HAP-1 (cell line): ENCODE measurements around the gene HYDIN.

Experiments used
- DNase-seq, 2 experiments: peaks; one replicate each; pipeline ENCODE4 v3.0.0-alpha.2; 2016 to 2020; ENCODE audit warnings: low spot score in 2 of 2
- H3K27me3 ChIP-seq: fragments of 250-450 bp; sonication (Bioruptor Pico); 2 replicates; pipeline ENCODE4 v1.5.1; 2020; ENCODE audit warnings: low read depth, mild to moderate bottlenecking, moderate library complexity
- H3K36me3 ChIP-seq: fragments of 250-450 bp; sonication (Bioruptor Pico); replicated peaks from 2 replicates; pipeline ENCODE4 v1.5.1; 2020; ENCODE audit warnings: mild to moderate bottlenecking
- H3K4me1 ChIP-seq: fragments of 250-450 bp; sonication (Bioruptor Pico); 2 replicates; pipeline ENCODE4 v1.5.1; 2020; ENCODE audit warnings: mild to moderate bottlenecking
- H3K4me3 ChIP-seq: fragments of 250-450 bp; sonication (Bioruptor Pico); 2 replicates; pipeline ENCODE4 v1.5.1; 2020; ENCODE audit warnings: mild to moderate bottlenecking, moderate library complexity
- H3K9me3 ChIP-seq: fragments of 250-450 bp; sonication (Bioruptor Pico); 2 replicates; pipeline ENCODE4 v1.5.1; 2020; ENCODE audit warnings: mild to moderate bottlenecking, moderate library complexity
- in situ Hi-C: fragments of 300-500 bp; cut with MboI; formaldehyde crosslinking; loops from 3 replicates; pipeline ENCODE4 v1.14.3; 2020; ENCODE audit warnings: low sequenced_read_pairs, inconsistent platforms, mixed read lengths

HYDIN gene

GRCh38 chr16:70769131-70769530, 461.4 kb downstream of the HYDIN start:
- Histone ChIP-seq H3K27me3 (no peaks in the 10 kb centered on the region), H3K4me1 (no peaks in the 10 kb centered on the region), H3K4me3 (no peak overlapping the region), H3K36me3 (peaks cover 9% of the 10 kb centered on the region), H3K9me3 (no peaks in the 10 kb centered on the region)
- in situ Hi-C loops: no loop called here
- DNase-seq: no peak

- in situ Hi-C loops: no loop called here
- no peak for DNase-seq
- no peak overlapping the region for H3K4me3 ChIP-seq
- no peaks in the 10 kb centered on the region for H3K9me3 ChIP-seq
- no peaks in the 10 kb centered on the region for H3K27me3 ChIP-seq
- H3K4me1 ChIP-seq: no peaks in the 10 kb centered on the region
- peaks cover 9% of the 10 kb centered on the region for H3K36me3 ChIP-seq
These were observed 462.3 kb downstream of the HYDIN start for GRCh38 chr16:70768203-70768580.

- Histone ChIP-seq H3K4me3 (no peak overlapping the region), H3K4me1 (no peaks in the 10 kb centered on the region), H3K9me3 (no peaks in the 10 kb centered on the region), H3K27me3 (no peaks in the 10 kb centered on the region), H3K36me3 (peaks cover 9% of the 10 kb centered on the region)
- in situ Hi-C loops: no loop called here
- DNase-seq: no peak
These were observed 462.9 kb downstream of the HYDIN start for GRCh38 chr16:70767377-70768202.

- Histone ChIP-seq H3K4me1 (no peaks in the 10 kb centered on the region), H3K27me3 (no peaks in the 10 kb centered on the region), H3K9me3 (no peaks in the 10 kb centered on the region), H3K36me3 (peaks cover 5% of the 10 kb centered on the region), H3K4me3 (no peak overlapping the region)
- DNase-seq: no peak
- in situ Hi-C loops: no loop called here
These were observed 463.9 kb downstream of the HYDIN start for GRCh38 chr16:70766658-70767057.

GRCh38 chr16:70766176-70766575, 464.3 kb downstream of the HYDIN start:
- peaks cover 4% of the 10 kb centered on the region for H3K36me3 ChIP-seq
- in situ Hi-C loops: no loop called here

GRCh38 chr16:70765491-70765890, 465.0 kb downstream of the HYDIN start:
- Histone ChIP-seq H3K27me3 (no peaks in the 10 kb centered on the region), H3K4me3 (no peak overlapping the region), H3K9me3 (no peaks in the 10 kb centered on the region), H3K36me3 (peaks cover under 1% of the 10 kb centered on the region), H3K4me1 (no peaks in the 10 kb centered on the region)
- DNase-seq: no peak
- in situ Hi-C loops: no loop called here

More at GRCh38 chr16:70766176-70766575, 464.3 kb downstream of the HYDIN start:
- no peaks in the 10 kb centered on the region for H3K4me1 ChIP-seq
- no peak for DNase-seq
- no peaks in the 10 kb centered on the region for H3K9me3 ChIP-seq
- H3K27me3 ChIP-seq: no peaks in the 10 kb centered on the region
- no peak overlapping the region for H3K4me3 ChIP-seq

GRCh38 chr16:70764632-70765031, 465.9 kb downstream of the HYDIN start:
- in situ Hi-C loops: no loop called here
- no peaks in the 10 kb centered on the region; the same call in none of the 2 replicates for H3K36me3 ChIP-seq
- no peak overlapping the region for H3K4me3 ChIP-seq
- no peaks in the 10 kb centered on the region for H3K9me3 ChIP-seq
- no peaks in the 10 kb centered on the region for H3K4me1 ChIP-seq
- no peak for DNase-seq
- no peaks in the 10 kb centered on the region for H3K27me3 ChIP-seq

- no peak for DNase-seq
- in situ Hi-C loops: no loop called here
- no peaks in the 10 kb centered on the region for H3K4me1 ChIP-seq
- no peak overlapping the region for H3K4me3 ChIP-seq
- no peaks in the 10 kb centered on the region; the same call in 1 of the 2 replicates for H3K36me3 ChIP-seq
- H3K27me3 ChIP-seq: no peaks in the 10 kb centered on the region
- H3K9me3 ChIP-seq: no peaks in the 10 kb centered on the region
These were observed 470.3 kb downstream of the HYDIN start for GRCh38 chr16:70760221-70760620.

- H3K36me3 ChIP-seq: no peaks in the 10 kb centered on the region; the same call in 1 of the 2 replicates
- no peaks in the 10 kb centered on the region for H3K9me3 ChIP-seq
- no peaks in the 10 kb centered on the region for H3K4me1 ChIP-seq
- H3K4me3 ChIP-seq: no peak overlapping the region
- no peak for DNase-seq
- H3K27me3 ChIP-seq: no peaks in the 10 kb centered on the region
- in situ Hi-C loops: no loop called here
These were observed 470.9 kb downstream of the HYDIN start for GRCh38 chr16:70759666-70760065.

GRCh38 chr16:70758786-70759185, 471.7 kb downstream of the HYDIN start:
- no peaks in the 10 kb centered on the region for H3K9me3 ChIP-seq
- no peaks in the 10 kb centered on the region; the same call in 1 of the 2 replicates for H3K36me3 ChIP-seq
- H3K4me3 ChIP-seq: no peak overlapping the region
- H3K4me1 ChIP-seq: no peaks in the 10 kb centered on the region
- no peaks in the 10 kb centered on the region for H3K27me3 ChIP-seq
- no peak for DNase-seq
- in situ Hi-C loops: no loop called here
